ENCODE results near the gene SLC16A3. TPM values are rescaled to one million over a fixed set of nuclear protein-coding genes. Genes with fewer than 3 reads are reported as not detected.

SLC16A3 gene
- total and polyA plus RNA-seq, 2 experiments from 2014 or later: 3.5 to 10.6 TPM

DNA sequence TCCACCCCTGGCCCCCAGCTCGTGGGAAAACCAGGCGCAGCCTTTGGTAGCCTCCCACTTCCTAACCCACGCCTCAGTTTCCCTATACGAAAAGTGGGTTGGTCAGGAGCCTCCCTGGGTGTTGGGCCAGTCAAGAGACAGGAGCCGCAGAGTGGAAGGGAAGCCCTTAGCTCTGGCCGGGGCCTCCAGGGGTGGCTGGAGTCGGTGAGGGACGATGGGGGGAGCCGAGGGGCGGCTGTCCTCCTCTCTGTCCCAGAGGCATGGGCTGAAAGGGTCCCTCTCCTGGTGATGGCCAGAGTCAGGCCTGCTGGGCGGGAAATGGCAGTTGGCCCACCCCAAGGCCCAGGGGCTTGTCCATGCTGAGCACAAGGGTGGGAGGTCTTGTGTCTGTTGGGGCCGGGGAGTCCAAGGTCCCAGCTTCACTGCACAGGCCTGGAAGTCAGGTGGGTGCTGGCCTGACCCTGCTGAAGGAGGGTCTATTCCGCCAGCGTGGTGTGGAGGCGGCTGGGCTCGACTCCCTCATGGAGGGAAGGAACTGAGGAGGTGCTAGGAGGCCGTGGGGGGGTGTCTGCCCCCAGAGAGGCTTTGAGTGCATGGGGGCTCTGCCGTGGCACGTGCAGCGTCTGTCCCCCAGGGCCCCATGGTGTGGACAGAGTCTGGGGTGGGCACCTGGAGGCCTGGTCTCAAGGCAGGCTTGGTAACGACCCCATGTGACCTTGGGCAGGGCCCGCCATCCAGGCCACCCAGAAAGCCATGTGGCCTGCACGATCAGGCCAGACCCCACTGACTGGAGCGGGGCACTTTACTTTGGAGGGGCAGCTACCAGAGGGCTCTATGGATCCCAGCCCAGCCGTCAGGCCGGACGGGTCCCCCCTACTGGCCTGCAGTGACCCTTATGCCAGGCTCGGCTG, 1.1 kb downstream of the SLC16A3 start:
- ATAC-seq: no peak
- Mint-ChIP-seq H3K27me3 (ENCODE audit: insufficient read depth, low read depth, poor library complexity) (peaks cover 36% of the 10 kb centered on the region), H3K9me3 (no peaks in the 10 kb centered on the region), H3K4me3 (peak overlapping the region; percentile 43; the same call in 2 of the 3 replicates), H3K4me1 (no peaks in the 10 kb centered on the region), H3K27ac (no peak overlapping the region), H3K36me3 (ENCODE audit: low read depth) (no peaks in the 10 kb centered on the region)
- H3K79me2 ChIP-seq (replicated peaks; ENCODE audit: insufficient read depth): no peaks in the 10 kb centered on the region
- peaks cover 51% of the 10 kb centered on the region for H3K27me3 ChIP-seq (ENCODE audit: insufficient read depth)
- no peak for DNase-seq (ENCODE audit: low spot score)
- no peaks in the 10 kb centered on the region for H3K36me3 ChIP-seq (ENCODE audit: insufficient read depth)
- TF ChIP-seq STAT1 (IDR thresholded peaks at IDR 0.05; ENCODE audit: unreplicated experiment) (no peak), EZH2 (IDR thresholded peaks at IDR 0.05; ENCODE audit: low read depth, unreplicated experiment) (no peak), NANOG (IDR thresholded peaks at IDR 0.05; ENCODE audit: borderline replicate concordance) (no peak), EZH2phosphoT487 (IDR thresholded peaks at IDR 0.05; ENCODE audit: unreplicated experiment) (no peak), ZNF114 (CRISPR knock-in tag; IDR thresholded peaks at IDR 0.05) (no peak), JUNB (IDR thresholded peaks at IDR 0.05; ENCODE audit: unreplicated experiment) (no peak), POLR2AphosphoS5 (IDR thresholded peaks at IDR 0.05; ENCODE audit: low read depth) (no peak), CREB1 (CRISPR knock-in tag; IDR thresholded peaks at IDR 0.05; ENCODE audit: low read depth) (no peak), ZNF331 (CRISPR knock-in tag; IDR thresholded peaks at IDR 0.05; ENCODE audit: low read depth) (no peak)
- TF ChIP-seq, protein P1, sequence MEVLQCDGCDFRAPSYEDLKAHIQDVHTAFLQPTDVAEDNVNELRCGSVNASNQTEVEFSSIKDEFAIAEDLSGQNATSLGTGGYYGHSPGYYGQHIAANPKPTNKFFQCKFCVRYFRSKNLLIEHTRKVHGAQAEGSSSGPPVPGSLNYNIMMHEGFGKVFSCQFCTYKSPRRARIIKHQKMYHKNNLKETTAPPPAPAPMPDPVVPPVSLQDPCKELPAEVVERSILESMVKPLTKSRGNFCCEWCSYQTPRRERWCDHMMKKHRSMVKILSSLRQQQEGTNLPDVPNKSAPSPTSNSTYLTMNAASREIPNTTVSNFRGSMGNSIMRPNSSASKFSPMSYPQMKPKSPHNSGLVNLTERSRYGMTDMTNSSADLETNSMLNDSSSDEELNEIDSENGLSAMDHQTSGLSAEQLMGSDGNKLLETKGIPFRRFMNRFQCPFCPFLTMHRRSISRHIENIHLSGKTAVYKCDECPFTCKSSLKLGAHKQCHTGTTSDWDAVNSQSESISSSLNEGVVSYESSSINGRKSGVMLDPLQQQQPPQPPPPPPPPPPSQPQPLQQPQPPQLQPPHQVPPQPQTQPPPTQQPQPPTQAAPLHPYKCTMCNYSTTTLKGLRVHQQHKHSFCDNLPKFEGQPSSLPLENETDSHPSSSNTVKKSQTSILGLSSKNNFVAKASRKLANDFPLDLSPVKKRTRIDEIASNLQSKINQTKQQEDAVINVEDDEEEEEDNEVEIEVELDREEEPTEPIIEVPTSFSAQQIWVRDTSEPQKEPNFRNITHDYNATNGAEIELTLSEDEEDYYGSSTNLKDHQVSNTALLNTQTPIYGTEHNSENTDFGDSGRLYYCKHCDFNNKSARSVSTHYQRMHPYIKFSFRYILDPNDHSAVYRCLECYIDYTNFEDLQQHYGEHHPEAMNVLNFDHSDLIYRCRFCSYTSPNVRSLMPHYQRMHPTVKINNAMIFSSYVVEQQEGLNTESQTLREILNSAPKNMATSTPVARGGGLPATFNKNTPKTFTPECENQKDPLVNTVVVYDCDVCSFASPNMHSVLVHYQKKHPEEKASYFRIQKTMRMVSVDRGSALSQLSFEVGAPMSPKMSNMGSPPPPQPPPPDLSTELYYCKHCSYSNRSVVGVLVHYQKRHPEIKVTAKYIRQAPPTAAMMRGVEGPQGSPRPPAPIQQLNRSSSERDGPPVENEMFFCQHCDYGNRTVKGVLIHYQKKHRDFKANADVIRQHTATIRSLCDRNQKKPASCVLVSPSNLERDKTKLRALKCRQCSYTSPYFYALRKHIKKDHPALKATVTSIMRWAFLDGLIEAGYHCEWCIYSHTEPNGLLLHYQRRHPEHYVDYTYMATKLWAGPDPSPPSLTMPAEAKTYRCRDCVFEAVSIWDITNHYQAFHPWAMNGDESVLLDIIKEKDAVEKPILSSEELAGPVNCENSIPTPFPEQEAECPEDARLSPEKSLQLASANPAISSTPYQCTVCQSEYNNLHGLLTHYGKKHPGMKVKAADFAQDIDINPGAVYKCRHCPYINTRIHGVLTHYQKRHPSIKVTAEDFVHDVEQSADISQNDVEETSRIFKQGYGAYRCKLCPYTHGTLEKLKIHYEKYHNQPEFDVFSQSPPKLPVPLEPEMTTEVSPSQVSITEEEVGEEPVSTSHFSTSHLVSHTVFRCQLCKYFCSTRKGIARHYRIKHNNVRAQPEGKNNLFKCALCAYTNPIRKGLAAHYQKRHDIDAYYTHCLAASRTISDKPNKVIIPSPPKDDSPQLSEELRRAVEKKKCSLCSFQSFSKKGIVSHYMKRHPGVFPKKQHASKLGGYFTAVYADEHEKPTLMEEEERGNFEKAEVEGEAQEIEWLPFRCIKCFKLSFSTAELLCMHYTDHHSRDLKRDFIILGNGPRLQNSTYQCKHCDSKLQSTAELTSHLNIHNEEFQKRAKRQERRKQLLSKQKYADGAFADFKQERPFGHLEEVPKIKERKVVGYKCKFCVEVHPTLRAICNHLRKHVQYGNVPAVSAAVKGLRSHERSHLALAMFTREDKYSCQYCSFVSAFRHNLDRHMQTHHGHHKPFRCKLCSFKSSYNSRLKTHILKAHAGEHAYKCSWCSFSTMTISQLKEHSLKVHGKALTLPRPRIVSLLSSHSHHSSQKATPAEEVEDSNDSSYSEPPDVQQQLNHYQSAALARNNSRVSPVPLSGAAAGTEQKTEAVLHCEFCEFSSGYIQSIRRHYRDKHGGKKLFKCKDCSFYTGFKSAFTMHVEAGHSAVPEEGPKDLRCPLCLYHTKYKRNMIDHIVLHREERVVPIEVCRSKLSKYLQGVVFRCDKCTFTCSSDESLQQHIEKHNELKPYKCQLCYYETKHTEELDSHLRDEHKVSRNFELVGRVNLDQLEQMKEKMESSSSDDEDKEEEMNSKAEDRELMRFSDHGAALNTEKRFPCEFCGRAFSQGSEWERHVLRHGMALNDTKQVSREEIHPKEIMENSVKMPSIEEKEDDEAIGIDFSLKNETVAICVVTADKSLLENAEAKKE (CRISPR knock-in tag; IDR thresholded peaks at IDR 0.05): no peak
- TF ChIP-seq, protein P2, sequence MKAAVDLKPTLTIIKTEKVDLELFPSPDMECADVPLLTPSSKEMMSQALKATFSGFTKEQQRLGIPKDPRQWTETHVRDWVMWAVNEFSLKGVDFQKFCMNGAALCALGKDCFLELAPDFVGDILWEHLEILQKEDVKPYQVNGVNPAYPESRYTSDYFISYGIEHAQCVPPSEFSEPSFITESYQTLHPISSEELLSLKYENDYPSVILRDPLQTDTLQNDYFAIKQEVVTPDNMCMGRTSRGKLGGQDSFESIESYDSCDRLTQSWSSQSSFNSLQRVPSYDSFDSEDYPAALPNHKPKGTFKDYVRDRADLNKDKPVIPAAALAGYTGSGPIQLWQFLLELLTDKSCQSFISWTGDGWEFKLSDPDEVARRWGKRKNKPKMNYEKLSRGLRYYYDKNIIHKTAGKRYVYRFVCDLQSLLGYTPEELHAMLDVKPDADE (IDR thresholded peaks at IDR 0.05): no peak
- TF ChIP-seq, protein P3, sequence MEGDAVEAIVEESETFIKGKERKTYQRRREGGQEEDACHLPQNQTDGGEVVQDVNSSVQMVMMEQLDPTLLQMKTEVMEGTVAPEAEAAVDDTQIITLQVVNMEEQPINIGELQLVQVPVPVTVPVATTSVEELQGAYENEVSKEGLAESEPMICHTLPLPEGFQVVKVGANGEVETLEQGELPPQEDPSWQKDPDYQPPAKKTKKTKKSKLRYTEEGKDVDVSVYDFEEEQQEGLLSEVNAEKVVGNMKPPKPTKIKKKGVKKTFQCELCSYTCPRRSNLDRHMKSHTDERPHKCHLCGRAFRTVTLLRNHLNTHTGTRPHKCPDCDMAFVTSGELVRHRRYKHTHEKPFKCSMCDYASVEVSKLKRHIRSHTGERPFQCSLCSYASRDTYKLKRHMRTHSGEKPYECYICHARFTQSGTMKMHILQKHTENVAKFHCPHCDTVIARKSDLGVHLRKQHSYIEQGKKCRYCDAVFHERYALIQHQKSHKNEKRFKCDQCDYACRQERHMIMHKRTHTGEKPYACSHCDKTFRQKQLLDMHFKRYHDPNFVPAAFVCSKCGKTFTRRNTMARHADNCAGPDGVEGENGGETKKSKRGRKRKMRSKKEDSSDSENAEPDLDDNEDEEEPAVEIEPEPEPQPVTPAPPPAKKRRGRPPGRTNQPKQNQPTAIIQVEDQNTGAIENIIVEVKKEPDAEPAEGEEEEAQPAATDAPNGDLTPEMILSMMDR (conservative IDR thresholded peaks at IDR 0.05; ENCODE audit: low read depth in 2 of 2): no peak
- TF ChIP-seq, protein P4, sequence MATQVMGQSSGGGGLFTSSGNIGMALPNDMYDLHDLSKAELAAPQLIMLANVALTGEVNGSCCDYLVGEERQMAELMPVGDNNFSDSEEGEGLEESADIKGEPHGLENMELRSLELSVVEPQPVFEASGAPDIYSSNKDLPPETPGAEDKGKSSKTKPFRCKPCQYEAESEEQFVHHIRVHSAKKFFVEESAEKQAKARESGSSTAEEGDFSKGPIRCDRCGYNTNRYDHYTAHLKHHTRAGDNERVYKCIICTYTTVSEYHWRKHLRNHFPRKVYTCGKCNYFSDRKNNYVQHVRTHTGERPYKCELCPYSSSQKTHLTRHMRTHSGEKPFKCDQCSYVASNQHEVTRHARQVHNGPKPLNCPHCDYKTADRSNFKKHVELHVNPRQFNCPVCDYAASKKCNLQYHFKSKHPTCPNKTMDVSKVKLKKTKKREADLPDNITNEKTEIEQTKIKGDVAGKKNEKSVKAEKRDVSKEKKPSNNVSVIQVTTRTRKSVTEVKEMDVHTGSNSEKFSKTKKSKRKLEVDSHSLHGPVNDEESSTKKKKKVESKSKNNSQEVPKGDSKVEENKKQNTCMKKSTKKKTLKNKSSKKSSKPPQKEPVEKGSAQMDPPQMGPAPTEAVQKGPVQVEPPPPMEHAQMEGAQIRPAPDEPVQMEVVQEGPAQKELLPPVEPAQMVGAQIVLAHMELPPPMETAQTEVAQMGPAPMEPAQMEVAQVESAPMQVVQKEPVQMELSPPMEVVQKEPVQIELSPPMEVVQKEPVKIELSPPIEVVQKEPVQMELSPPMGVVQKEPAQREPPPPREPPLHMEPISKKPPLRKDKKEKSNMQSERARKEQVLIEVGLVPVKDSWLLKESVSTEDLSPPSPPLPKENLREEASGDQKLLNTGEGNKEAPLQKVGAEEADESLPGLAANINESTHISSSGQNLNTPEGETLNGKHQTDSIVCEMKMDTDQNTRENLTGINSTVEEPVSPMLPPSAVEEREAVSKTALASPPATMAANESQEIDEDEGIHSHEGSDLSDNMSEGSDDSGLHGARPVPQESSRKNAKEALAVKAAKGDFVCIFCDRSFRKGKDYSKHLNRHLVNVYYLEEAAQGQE (IDR thresholded peaks at IDR 0.05; ENCODE audit: unreplicated experiment): no peak
- no peaks in the 10 kb centered on the region for H3K4me1 ChIP-seq (ENCODE audit: insufficient read depth)
- H4K20me1 ChIP-seq (replicated peaks; ENCODE audit: insufficient read depth): no peaks in the 10 kb centered on the region; the same call in 1 of the 2 replicates
- no peak overlapping the region for H2AFZ ChIP-seq
- H3F3A ChIP-seq (replicated peaks; ENCODE audit: low read depth): no peaks in the 10 kb centered on the region
- peak overlapping the region; percentile 66; the same call in 1 of the 2 replicates for H3K4me3 ChIP-seq
- no peaks in the 10 kb centered on the region for H3K9me2 ChIP-seq (ENCODE audit: insufficient read depth)
- H3K4me2 ChIP-seq: peak overlapping the region; percentile 90
- no peak overlapping the region for H3K27ac ChIP-seq (ENCODE audit: low read depth)

All from GM23338 (cell line).